GM18909 (cell line): Measurements from ENCODE around the gene CAVIN4.

Source experiments
- ATAC-seq: cut with Tn5 transposase; IDR thresholded peaks from one replicate; pipeline ENCODE4 v1.9.1; 2021; ENCODE audit warnings: mild to moderate bottlenecking; ENCODE audit not compliant: unreplicated experiment, poor library complexity

CAVIN4 gene

GRCh38 chr9:100589582-100589981, 11.7 kb downstream of the CAVIN4 start:
- no peak for ATAC-seq

GRCh38 chr9:100590481-100590880, 12.6 kb downstream of the CAVIN4 start:
- no peak for ATAC-seq

DNA sequence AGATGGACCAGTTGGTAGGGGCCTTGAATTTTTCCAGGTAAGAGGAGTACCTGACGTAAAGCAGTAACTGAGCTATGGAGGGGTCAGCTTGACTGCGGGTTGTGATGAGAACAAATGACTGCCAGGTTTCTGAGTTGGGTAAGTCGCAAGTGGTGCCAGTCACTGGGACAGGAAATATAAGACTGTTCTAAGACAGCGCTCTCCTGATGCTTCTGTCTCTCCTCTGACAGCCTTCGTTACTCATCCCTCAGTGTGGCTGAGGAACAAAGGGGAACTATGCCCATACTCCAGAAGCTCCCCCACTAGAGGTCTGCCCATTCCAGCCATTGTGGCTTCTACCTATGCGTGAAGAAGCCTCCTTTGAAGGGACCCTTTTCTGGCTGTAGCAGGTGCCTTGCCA, 13.3 kb downstream of the CAVIN4 start:
- ATAC-seq, result no peak

DNA sequence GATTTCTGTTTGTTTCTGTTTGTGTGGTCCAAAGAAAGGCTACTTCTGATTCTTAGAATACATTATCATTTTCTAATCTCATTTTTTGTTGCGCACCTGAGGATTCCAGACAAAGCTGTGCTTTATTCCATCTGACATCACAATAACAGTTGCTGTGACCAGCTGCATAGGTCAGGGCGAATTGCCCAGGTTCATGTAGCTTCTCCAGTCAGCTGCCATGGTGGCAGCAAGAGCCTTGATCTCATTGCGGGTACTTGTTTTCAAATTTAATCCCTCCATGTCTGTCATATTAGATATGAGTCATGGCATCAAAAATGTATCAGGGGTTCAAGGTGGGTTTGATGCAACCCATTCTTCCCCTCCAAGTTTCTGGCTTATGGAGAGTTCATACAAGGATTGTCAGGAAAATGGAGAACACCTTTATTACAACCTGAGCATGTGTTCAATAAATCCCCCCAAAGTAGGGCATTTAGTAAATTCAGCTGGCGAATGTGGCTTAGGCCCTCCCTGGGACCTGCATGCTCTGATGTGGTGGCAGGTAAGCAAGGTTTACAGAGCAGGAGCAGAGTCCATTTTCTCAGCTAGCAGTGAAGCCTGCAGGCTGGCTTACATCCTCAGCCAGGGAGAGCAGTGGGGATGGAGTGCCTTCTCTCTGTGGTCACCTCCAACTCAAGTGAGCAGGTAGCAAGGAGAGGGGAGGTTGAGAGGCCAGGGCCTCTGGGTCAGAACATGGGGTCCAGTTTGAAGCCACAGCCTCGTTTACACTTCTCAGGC, 13.9 kb downstream of the CAVIN4 start:
- ATAC-seq, result no peak

DNA sequence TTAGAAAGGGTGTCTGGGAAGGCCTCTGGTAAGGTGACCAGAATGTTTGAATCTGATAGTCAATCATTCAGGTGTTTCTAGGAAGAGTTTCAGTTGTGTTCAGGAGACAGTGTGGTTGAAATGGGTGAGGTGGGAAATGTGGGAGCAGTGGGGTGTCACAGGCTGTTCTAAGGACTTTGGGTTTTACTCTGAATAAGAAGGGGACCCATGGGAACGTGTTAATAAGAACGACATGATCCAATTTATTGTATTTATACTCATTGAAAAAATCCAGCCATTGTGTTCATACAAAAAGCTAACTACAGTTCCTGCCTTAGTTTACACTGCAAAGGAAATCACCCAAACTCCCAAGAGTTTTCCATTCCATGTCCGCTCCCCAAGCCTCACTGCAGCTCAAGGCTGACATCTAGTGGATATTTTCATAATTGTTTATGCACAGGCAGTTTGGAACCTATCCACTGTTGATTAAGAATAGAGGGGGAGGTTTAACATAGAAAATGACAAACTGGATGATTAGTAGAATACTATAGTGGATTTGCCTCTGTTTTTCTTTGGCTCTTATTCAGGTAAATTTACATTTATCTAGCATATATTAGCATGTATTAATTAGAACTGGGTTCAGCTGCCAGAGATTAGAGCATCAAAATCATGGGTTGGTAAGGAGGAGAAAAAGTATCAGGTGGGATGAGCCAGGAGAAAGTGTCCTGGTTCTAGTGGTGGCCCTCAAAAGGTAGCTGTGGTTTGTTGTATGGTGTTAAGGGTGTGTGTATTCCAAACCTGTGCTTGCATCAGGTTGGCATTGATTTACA, 17.7 kb downstream of the CAVIN4 start:
- no peak for ATAC-seq

DNA sequence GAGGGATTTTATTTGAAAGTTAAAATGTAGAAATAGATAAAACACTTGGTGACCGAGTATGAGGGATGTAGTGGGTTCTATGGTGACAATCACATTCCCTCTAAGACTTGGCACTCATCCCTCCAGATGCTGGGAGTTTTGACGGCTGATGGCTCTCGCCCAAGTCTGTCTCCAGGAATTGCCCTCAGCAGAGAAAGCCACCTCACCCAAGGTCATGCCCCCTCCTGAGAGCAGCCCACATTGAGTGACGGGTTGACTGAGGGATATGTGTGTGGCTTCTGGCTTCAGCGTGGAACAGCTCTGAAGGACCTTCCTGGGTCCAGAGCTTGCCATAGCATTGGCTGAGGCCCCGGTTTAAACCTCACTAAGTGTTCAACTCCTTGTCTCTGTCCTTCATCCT, 19.4 kb downstream of the CAVIN4 start:
- no peak for ATAC-seq

- ATAC-seq, result peak; percentile 84
Observed at GRCh38 chr9:100598641-100599145, 20.8 kb downstream of the CAVIN4 start.

DNA sequence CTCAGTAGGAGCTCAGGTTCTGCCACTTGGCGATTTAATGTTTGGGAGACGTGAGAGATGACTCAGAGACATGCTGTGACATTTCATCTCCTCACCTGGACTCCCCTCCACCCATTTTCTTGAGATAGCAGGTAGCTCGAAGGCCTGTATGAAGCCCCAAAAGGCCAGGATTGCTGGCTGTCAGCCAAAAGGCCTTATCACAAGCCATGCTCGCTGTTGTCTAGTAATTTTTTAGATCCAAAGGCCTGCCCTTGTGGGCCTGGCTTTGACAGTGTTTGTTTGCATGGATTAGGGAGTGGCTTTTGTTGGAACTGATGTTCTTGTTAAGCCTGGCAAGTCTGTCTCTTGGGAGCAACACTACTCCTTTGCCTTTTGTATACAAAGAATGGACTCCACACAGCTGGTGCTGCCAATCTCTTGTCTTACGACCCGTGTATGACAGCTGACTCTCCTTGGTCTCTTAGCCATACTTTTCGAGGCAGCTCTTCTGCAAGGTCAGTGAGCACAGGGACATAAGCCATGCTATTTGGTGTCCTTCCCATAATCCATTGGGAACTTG, 22.7 kb downstream of the CAVIN4 start:
- ATAC-seq, result no peak

GRCh38 chr9:100601216-100601615, 23.3 kb downstream of the CAVIN4 start:
- peak; percentile 67 for ATAC-seq

DNA sequence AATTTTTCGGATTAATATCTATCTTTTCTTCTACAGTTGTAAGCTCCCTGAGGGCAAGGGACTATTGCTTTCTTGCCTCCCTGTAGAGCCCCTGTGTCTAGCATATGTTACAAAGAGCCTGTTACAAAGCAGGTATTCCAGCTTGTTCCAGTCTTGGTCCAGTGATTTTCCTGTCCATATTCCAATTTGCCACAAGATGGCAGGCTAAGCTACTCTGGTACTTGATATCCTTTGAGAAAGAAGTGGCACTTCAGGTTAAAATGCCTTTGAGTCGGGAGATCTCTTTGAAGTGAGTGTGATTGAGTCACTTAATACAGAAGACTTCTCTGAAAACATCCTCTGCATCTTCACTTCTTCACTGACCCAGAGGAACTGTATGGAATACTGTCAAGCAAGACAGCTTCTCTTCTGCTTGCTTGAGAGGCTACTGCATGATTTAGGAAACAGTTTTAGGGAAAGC, 24.5 kb downstream of the CAVIN4 start:
- ATAC-seq, result no peak

- ATAC-seq, result no peak
Observed at GRCh38 chr9:100605405-100605804, 27.5 kb downstream of the CAVIN4 start.

GRCh38 chr9:100619194-100619593, 41.3 kb downstream of the CAVIN4 start:
- ATAC-seq, result no peak

GRCh38 chr9:100619665-100620064, 41.8 kb downstream of the CAVIN4 start:
- ATAC-seq, result no peak

GRCh38 chr9:100623969-100624368, 46.1 kb downstream of the CAVIN4 start:
- ATAC-seq, result no peak

GRCh38 chr9:100626949-100627348, 49.1 kb downstream of the CAVIN4 start:
- ATAC-seq, result no peak

DNA sequence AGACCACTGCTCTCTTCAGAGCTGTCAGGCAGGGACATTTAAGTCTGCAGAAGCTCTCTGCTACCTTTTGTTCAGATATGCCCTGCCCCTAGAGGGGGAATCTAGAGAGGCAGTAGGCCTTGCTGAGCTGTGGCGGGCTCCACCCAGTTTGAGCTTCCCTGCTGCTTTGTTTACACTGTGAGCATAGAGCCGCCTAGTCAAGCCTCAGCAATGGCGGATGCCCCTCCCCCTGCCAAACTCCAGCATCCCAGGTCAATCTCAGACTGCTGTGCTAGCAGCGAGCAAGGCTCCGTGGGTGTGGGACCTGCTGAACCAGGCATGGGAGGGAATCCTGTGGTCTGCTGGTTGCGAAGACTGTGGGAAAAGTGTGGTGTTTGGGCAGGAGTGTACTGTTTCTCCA, 59.9 kb downstream of the CAVIN4 start:
- ATAC-seq, result no peak
